Measurements from ENCODE around the gene RNF187.
A peak's percentile ranks its signal among the peaks of the same experiment; 100 is the strongest.

RNF187 gene

DNA sequence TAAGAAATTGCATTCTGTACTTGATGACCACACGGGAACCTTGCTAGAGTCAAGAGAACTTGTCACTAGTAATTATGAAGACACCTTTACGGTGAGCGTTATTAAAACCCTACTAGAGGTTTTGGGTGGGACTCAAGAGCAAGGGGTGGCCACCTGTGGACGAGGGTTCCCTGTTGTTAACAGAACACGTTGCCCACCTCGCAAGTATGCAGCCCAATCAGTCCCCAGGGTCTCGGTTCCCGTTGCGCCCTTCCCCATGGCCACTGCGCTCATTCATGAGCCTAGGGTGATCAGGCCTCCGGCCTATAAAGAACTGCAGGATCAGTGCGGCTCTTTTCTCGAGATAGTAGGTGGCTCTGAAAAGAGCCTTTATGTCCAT lies 30.2 kb upstream of the RNF187 start:
- Histone ChIP-seq H3K9ac (ENCODE audit: low read length) (peak overlapping the region; percentile 88), H3K27ac (ENCODE audit: low read length, poor library complexity, severe bottlenecking) (no peak overlapping the region), H2AFZ (ENCODE audit: low read depth, low read length) (peak overlapping the region; percentile 85), H3K27me3 (ENCODE audit: control insufficient read depth in 1 of 2, insufficient read depth in 1 of 2, low read length in 2 of 2) (peaks cover 9 to 13% of the 10 kb centered on the region in 2 experiments), H3K18ac (ENCODE audit: low read depth in 1 of 2, low read length in 2 of 2) (peak overlapping the region; percentile 63 to 81), H3K4me2 (ENCODE audit: low read length, poor library complexity, severe bottlenecking) (peak overlapping the region; percentile 78), H3K23ac (ENCODE audit: low read length in 2 of 2) (no peak overlapping the region), H3K79me1 (replicated peaks; ENCODE audit: low read length, poor library complexity, severe bottlenecking) (no peaks in the 10 kb centered on the region), H2BK5ac (ENCODE audit: low read depth, low read length, poor library complexity, severe bottlenecking) (no peak overlapping the region), H4K91ac (ENCODE audit: low read length) (no peak overlapping the region), H2AK5ac (ENCODE audit: low read length, severe bottlenecking) (no peak overlapping the region), H3K4ac (ENCODE audit: low read depth in 1 of 2, low read length in 2 of 2) (peak overlapping the region; percentile 71), H3K36me3 (ENCODE audit: control insufficient read depth in 1 of 2, insufficient read depth in 2 of 2, low read depth in 1 of 2, low read length in 2 of 2) (peaks cover 0 to 2% of the 10 kb centered on the region in 2 experiments), H2BK15ac (ENCODE audit: low read depth, poor library complexity, severe bottlenecking) (peak overlapping the region; percentile 58), H3K14ac (ENCODE audit: low read length in 2 of 2) (peak overlapping the region in 1 of 2 experiments; percentile 45), H3K4me1 (ENCODE audit: control insufficient read depth, insufficient read depth, low read depth, low read length) (peaks cover 15% of the 10 kb centered on the region), H4K8ac (ENCODE audit: low read length) (peak overlapping the region; percentile 67), H3K4me3 (ENCODE audit: insufficient read depth in 1 of 2, low read depth in 1 of 2, low read length in 2 of 2) (peak overlapping the region; percentile 75 to 82), H2BK120ac (ENCODE audit: low read depth, low read length) (no peak overlapping the region), H2BK12ac (ENCODE audit: low read length in 2 of 2) (peak overlapping the region in 1 of 2 experiments; percentile 57), H3K9me3 (ENCODE audit: control insufficient read depth, low read length) (no peaks in the 10 kb centered on the region)
- WGBS: 3% methylated on average over 13 of the region's 13 CpGs
- DNase-seq: no peak

- Histone ChIP-seq H3K27me3 (ENCODE audit: control insufficient read depth in 1 of 2, insufficient read depth in 1 of 2, low read length in 2 of 2) (peaks cover 15% of the 10 kb centered on the region in 2 experiments), H3K36me3 (ENCODE audit: control insufficient read depth in 1 of 2, insufficient read depth in 2 of 2, low read depth in 1 of 2, low read length in 2 of 2) (peaks cover 0 to 2% of the 10 kb centered on the region in 2 experiments), H3K4me2 (ENCODE audit: low read length, poor library complexity, severe bottlenecking) (peak overlapping the region; percentile 78), H2AFZ (ENCODE audit: low read depth, low read length) (peak overlapping the region; percentile 85), H3K4me3 (ENCODE audit: insufficient read depth in 1 of 2, low read depth in 1 of 2, low read length in 2 of 2) (peak overlapping the region; percentile 75 to 82), H3K4ac (ENCODE audit: low read depth in 1 of 2, low read length in 2 of 2) (peak overlapping the region in 1 of 2 experiments; percentile 71), H2BK5ac (ENCODE audit: low read depth, low read length, poor library complexity, severe bottlenecking) (no peak overlapping the region), H2BK15ac (ENCODE audit: low read depth, poor library complexity, severe bottlenecking) (no peak overlapping the region), H3K23ac (ENCODE audit: low read length in 2 of 2) (peak overlapping the region in 1 of 2 experiments; percentile 57), H2BK120ac (ENCODE audit: low read depth, low read length) (no peak overlapping the region), H3K4me1 (ENCODE audit: control insufficient read depth, insufficient read depth, low read depth, low read length) (peaks cover 15% of the 10 kb centered on the region), H2BK12ac (ENCODE audit: low read length in 2 of 2) (peak overlapping the region in 1 of 2 experiments; percentile 57), H3K9ac (ENCODE audit: low read length) (peak overlapping the region; percentile 88), H3K18ac (ENCODE audit: low read depth in 1 of 2, low read length in 2 of 2) (peak overlapping the region; percentile 81 to 84), H4K8ac (ENCODE audit: low read length) (peak overlapping the region; percentile 67), H3K14ac (ENCODE audit: low read length in 2 of 2) (peak overlapping the region in 1 of 2 experiments; percentile 45), H2AK5ac (ENCODE audit: low read length, severe bottlenecking) (no peak overlapping the region), H4K91ac (ENCODE audit: low read length) (no peak overlapping the region), H3K27ac (ENCODE audit: low read length, poor library complexity, severe bottlenecking) (no peak overlapping the region), H3K79me1 (replicated peaks; ENCODE audit: low read length, poor library complexity, severe bottlenecking) (no peaks in the 10 kb centered on the region), H3K9me3 (ENCODE audit: control insufficient read depth, low read length) (no peaks in the 10 kb centered on the region)
- DNase-seq: peak; percentile 99
- under 1% methylated on average over 73 of the region's 74 CpGs for WGBS
Measured at GRCh38 chr1:228457396-228458176, 29.6 kb upstream of the RNF187 start.

DNA sequence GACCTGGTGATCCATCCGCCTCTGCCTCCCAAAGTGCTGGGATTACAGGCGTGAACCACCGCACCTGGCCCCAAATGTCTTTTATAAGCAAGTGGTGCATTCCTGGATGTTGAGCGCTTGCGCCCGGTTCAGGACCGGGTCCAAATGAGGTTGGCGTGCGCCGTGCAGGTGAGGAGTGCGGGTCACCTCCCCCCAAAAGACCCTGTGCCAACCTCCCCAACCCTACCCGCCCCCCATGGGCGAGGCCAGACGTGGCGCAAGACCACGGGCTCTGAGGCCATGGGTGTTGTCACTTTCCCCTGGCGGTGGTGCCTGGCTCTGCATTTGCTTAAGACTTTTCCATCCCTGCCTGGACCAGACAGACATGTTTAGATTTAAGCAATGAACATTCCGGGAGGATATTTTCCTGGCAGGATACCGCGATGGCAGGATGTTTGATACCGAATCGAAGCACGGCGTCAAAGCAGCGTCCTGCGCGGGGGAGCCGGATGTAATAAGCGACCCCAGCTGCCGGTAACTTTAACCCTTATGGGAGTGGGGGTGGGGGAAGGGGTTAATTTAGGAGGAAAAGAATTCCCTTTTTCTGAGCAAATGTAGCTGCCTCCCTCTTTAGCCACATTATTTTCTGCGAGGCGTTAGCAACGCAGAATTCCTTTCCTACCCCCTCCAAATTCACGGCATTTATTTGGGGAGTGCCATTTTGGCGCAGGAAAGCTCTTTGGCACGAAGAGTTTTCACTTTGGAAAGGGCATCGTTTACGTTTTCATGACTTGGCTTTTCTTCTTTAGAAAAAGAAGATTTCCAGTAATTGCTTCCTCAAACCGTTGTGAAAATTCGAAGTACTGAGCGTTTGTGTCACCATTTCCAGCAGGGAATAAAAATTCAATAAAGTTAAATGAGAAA lies 27.8 kb upstream of the RNF187 start:
- peak overlapping the region; percentile 63 for H3K4me2 ChIP-seq (ENCODE audit: low read length, poor library complexity, severe bottlenecking)
- no peak overlapping the region for H2BK120ac ChIP-seq (ENCODE audit: low read depth, low read length)
- no peak overlapping the region for H2BK5ac ChIP-seq (ENCODE audit: low read depth, low read length, poor library complexity, severe bottlenecking)
- peak overlapping the region; percentile 61 for H4K8ac ChIP-seq (ENCODE audit: low read length)
- no peaks in the 10 kb centered on the region for H3K36me3 ChIP-seq (ENCODE audit: control insufficient read depth in 1 of 2, insufficient read depth in 2 of 2, low read depth in 1 of 2, low read length in 2 of 2)
- H3K4me3 ChIP-seq (ENCODE audit: insufficient read depth in 1 of 2, low read depth in 1 of 2, low read length in 2 of 2): peak overlapping the region; percentile 9 to 82
- no peak overlapping the region for H3K23ac ChIP-seq (ENCODE audit: low read length in 2 of 2)
- H3K9ac ChIP-seq (ENCODE audit: low read length): peak overlapping the region; percentile 88
- WGBS: 11% methylated on average over 39 of the region's 41 CpGs
- no peak overlapping the region for H2BK15ac ChIP-seq (ENCODE audit: low read depth, poor library complexity, severe bottlenecking)
- no peaks in the 10 kb centered on the region for H3K9me3 ChIP-seq (ENCODE audit: control insufficient read depth, low read length)
- H4K91ac ChIP-seq (ENCODE audit: low read length): peak overlapping the region; percentile 25
- DNase-seq: peak; percentile 86
- H3K4me1 ChIP-seq (ENCODE audit: control insufficient read depth, insufficient read depth, low read depth, low read length): peaks cover 23% of the 10 kb centered on the region
- H3K27ac ChIP-seq (ENCODE audit: low read length, poor library complexity, severe bottlenecking): no peak overlapping the region
- H3K79me1 ChIP-seq (replicated peaks; ENCODE audit: low read length, poor library complexity, severe bottlenecking): no peaks in the 10 kb centered on the region
- H3K4ac ChIP-seq (ENCODE audit: low read depth in 1 of 2, low read length in 2 of 2): no peak overlapping the region
- H2AFZ ChIP-seq (ENCODE audit: low read depth, low read length): no peak overlapping the region
- H3K27me3 ChIP-seq (ENCODE audit: control insufficient read depth in 1 of 2, insufficient read depth in 1 of 2, low read length in 2 of 2): peaks cover 31 to 32% of the 10 kb centered on the region in 2 experiments
- peak overlapping the region in 1 of 2 experiments; percentile 16 for H3K18ac ChIP-seq (ENCODE audit: low read depth in 1 of 2, low read length in 2 of 2)
- H3K14ac ChIP-seq (ENCODE audit: low read length in 2 of 2): no peak overlapping the region
- H2BK12ac ChIP-seq (ENCODE audit: low read length in 2 of 2): no peak overlapping the region
- H2AK5ac ChIP-seq (ENCODE audit: low read length, severe bottlenecking): no peak overlapping the region

DNA sequence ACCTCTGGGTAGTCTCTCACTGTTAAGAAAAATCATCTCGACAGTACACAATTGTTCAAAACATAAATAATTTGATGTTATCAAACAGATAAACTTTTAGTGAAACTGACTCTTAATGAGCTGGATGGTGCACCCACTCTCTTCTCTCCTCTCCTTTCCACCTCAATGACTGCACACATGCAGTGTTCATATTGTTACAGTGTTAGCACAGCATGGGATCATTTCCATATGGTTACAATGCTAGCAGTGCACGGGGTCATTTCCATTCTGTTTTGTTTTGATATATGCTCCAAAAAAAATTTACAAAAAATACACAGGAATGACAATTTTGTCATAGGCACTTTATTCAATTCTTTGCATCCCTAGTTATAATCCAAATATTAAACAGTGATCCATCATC lies 26.4 kb upstream of the RNF187 start:
- no peak overlapping the region for H3K18ac ChIP-seq (ENCODE audit: low read depth in 1 of 2, low read length in 2 of 2)
- no peak overlapping the region for H4K91ac ChIP-seq (ENCODE audit: low read length)
- H2BK120ac ChIP-seq (ENCODE audit: low read depth, low read length): no peak overlapping the region
- peaks cover 24% of the 10 kb centered on the region for H3K4me1 ChIP-seq (ENCODE audit: control insufficient read depth, insufficient read depth, low read depth, low read length)
- no peak overlapping the region for H3K9ac ChIP-seq (ENCODE audit: low read length)
- H2BK5ac ChIP-seq (ENCODE audit: low read depth, low read length, poor library complexity, severe bottlenecking): no peak overlapping the region
- H4K8ac ChIP-seq (ENCODE audit: low read length): no peak overlapping the region
- no peak overlapping the region for H3K4me2 ChIP-seq (ENCODE audit: low read length, poor library complexity, severe bottlenecking)
- 80% methylated on average over 1 of the region's 2 CpGs for WGBS
- no peaks in the 10 kb centered on the region for H3K36me3 ChIP-seq (ENCODE audit: control insufficient read depth in 1 of 2, insufficient read depth in 2 of 2, low read depth in 1 of 2, low read length in 2 of 2)
- no peak overlapping the region for H2AFZ ChIP-seq (ENCODE audit: low read depth, low read length)
- no peak overlapping the region for H3K4me3 ChIP-seq (ENCODE audit: insufficient read depth in 1 of 2, low read depth in 1 of 2, low read length in 2 of 2)
- no peaks in the 10 kb centered on the region for H3K9me3 ChIP-seq (ENCODE audit: control insufficient read depth, low read length)
- H2BK12ac ChIP-seq (ENCODE audit: low read length in 2 of 2): no peak overlapping the region
- H3K27ac ChIP-seq (ENCODE audit: low read length, poor library complexity, severe bottlenecking): no peak overlapping the region
- H3K27me3 ChIP-seq (ENCODE audit: control insufficient read depth in 1 of 2, insufficient read depth in 1 of 2, low read length in 2 of 2): peaks cover 46 to 47% of the 10 kb centered on the region in 2 experiments
- H3K23ac ChIP-seq (ENCODE audit: low read length in 2 of 2): no peak overlapping the region
- no peak overlapping the region for H3K4ac ChIP-seq (ENCODE audit: low read depth in 1 of 2, low read length in 2 of 2)
- no peak overlapping the region for H3K14ac ChIP-seq (ENCODE audit: low read length in 2 of 2)
- no peak overlapping the region for H2AK5ac ChIP-seq (ENCODE audit: low read length, severe bottlenecking)
- H2BK15ac ChIP-seq (ENCODE audit: low read depth, poor library complexity, severe bottlenecking): no peak overlapping the region
- DNase-seq: no peak
- H3K79me1 ChIP-seq (replicated peaks; ENCODE audit: low read length, poor library complexity, severe bottlenecking): no peaks in the 10 kb centered on the region

Data from mesenchymal stem cell (in vitro differentiated cells and primary cell).